HEK293 (cell line): Measurements from ENCODE around the gene LTBP1.

Source experiments
- CTCF ChIP-seq: fragments of 450-650 bp; formaldehyde crosslinking; IDR thresholded peaks from 2 replicates; pipeline ENCODE4 v1.5.1; 2016; ENCODE audit warnings: missing biosample characterization, missing genetic modification characterization
- KLF10 ChIP-seq: fragments of 450-650 bp; IDR thresholded peaks from 2 replicates; pipeline ENCODE4 v1.5.1; 2018; ENCODE audit warnings: missing biosample characterization, mild to moderate bottlenecking, missing genetic modification characterization
- TCF7L2 ChIP-seq: IDR thresholded peaks from 2 replicates; pipeline ENCODE4 v1.6.1; 2011; ENCODE audit warnings: low read depth, mild to moderate bottlenecking, inconsistent platforms, low read length, moderate library complexity, borderline replicate concordance
- ZNF692 ChIP-seq: fragments of 450-650 bp; formaldehyde crosslinking; IDR thresholded peaks from 2 replicates; pipeline ENCODE4 v1.5.1; 2016; ENCODE audit warnings: missing biosample characterization, missing genetic modification characterization

GRCh38 chr2:33122726-33123125 lies 176.0 kb downstream of the LTBP1 start:
- TF ChIP-seq CTCF (tag by site-specific recombination) (no peak), ZNF692 (tag by site-specific recombination) (no peak), KLF10 (no peak), TCF7L2 (no peak)
